NOMO-1 (cell line): ENCODE results near the gene ADAM11.
"Not testable (repeated sequence)": the region's sequence is repeated elsewhere in the genome, so short reads cannot be mapped to it uniquely, and the experiment has no call there.

Source experiments
- DNase-seq, 2 experiments: peaks; one replicate each; lab custom pipeline; 2025; ENCODE audit not compliant: unreplicated experiment in 2 of 2; lab: John Stamatoyannopoulos, UW

ADAM11 gene

GRCh38 chr17:44793885-44794842 is 35.4 kb downstream of the ADAM11 start:
- DNase-seq, result no peak

- DNase-seq, result peak; percentile 20 to 66
Observed at GRCh38 chr17:44794851-44795413, 36.1 kb downstream of the ADAM11 start.

GRCh38 chr17:44795421-44795820 is 36.6 kb downstream of the ADAM11 start:
- DNase-seq, result no peak

- DNase-seq, result no peak
Observed at GRCh38 chr17:44795928-44796327, 37.1 kb downstream of the ADAM11 start.

- no peak for DNase-seq
Observed at GRCh38 chr17:44796731-44797130, 37.9 kb downstream of the ADAM11 start.

- no peak for DNase-seq
Observed at GRCh38 chr17:44797802-44798201, 39.0 kb downstream of the ADAM11 start.

- DNase-seq, result no peak
Observed at GRCh38 chr17:44798356-44798755, 39.6 kb downstream of the ADAM11 start.

GRCh38 chr17:44801880-44802279 is 43.1 kb downstream of the ADAM11 start:
- no peak for DNase-seq

GRCh38 chr17:44804302-44805089 is 45.7 kb downstream of the ADAM11 start:
- DNase-seq, result no peak

- no peak for DNase-seq
Observed at GRCh38 chr17:44807093-44807816, 48.5 kb downstream of the ADAM11 start.

- no peak for DNase-seq
Observed at GRCh38 chr17:44807817-44808155, 49.0 kb downstream of the ADAM11 start.

- DNase-seq, result no peak
Observed at GRCh38 chr17:44808156-44808555, 49.4 kb downstream of the ADAM11 start.

- not testable (repeated sequence) for DNase-seq
Observed at GRCh38 chr17:44808656-44809388, 50.0 kb downstream of the ADAM11 start.

- DNase-seq, result no peak
Observed at GRCh38 chr17:44812263-44812662, 53.5 kb downstream of the ADAM11 start.

GRCh38 chr17:44818508-44818907 is 59.7 kb downstream of the ADAM11 start:
- not testable (repeated sequence) for DNase-seq

- no peak for DNase-seq
Observed at GRCh38 chr17:44820631-44821212, 61.9 kb downstream of the ADAM11 start.

- DNase-seq, result not testable (repeated sequence)
Observed at GRCh38 chr17:44825236-44825635, 66.4 kb downstream of the ADAM11 start.

GRCh38 chr17:44826123-44826790 is 67.5 kb downstream of the ADAM11 start:
- DNase-seq, result no peak

GRCh38 chr17:44827863-44828262 is 69.1 kb downstream of the ADAM11 start:
- no peak for DNase-seq
